GM12801 (cell line): ENCODE measurements around the gene TBC1D10B.

Experiments
- TF ChIP-seq, protein P1 (sequence below): IDR thresholded peaks from one replicate; pipeline ENCODE4 v1.5.1; 2011; ENCODE audit warnings: control low read depth; ENCODE audit not compliant: insufficient read length; ENCODE audit errors: extremely low read depth

Gene TBC1D10B

DNA sequence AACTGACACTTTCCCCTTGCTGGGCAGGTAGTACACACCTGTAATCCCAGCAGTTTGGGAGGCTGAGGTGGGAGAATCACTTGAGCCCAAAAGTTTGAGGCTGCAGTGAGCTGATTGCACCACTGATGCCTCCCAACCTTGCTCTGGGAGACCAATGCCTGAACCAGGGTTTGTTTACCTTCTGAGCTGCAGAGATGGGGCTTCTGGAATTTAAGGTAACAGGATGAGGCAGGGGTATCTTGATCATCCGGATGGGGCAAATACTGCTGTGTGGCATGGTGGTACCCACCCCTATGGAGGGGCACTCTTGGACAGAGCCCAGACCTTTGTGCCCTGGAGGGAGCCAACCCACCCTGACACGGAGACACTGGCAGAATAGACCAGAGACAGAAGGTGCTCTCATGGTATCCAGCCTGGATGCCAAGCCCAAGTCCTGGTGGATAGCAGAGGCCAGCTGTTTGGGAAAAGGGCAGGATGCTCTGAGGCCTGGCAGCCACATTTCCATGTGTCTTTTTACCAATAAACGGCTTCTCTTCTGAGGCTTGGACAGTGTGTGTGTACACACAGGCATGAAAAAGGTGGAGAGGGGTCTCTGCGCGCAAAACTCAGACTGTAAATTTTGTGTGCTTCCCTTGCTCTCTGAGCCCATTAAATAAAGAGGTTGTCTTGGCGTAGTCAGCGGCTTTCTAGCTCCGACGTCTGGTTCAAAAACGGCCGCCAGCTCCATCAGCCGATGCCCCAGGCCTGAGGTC lies 29.3 kb upstream of the TBC1D10B start:
- TF ChIP-seq, protein P1, sequence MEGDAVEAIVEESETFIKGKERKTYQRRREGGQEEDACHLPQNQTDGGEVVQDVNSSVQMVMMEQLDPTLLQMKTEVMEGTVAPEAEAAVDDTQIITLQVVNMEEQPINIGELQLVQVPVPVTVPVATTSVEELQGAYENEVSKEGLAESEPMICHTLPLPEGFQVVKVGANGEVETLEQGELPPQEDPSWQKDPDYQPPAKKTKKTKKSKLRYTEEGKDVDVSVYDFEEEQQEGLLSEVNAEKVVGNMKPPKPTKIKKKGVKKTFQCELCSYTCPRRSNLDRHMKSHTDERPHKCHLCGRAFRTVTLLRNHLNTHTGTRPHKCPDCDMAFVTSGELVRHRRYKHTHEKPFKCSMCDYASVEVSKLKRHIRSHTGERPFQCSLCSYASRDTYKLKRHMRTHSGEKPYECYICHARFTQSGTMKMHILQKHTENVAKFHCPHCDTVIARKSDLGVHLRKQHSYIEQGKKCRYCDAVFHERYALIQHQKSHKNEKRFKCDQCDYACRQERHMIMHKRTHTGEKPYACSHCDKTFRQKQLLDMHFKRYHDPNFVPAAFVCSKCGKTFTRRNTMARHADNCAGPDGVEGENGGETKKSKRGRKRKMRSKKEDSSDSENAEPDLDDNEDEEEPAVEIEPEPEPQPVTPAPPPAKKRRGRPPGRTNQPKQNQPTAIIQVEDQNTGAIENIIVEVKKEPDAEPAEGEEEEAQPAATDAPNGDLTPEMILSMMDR: no peak

DNA sequence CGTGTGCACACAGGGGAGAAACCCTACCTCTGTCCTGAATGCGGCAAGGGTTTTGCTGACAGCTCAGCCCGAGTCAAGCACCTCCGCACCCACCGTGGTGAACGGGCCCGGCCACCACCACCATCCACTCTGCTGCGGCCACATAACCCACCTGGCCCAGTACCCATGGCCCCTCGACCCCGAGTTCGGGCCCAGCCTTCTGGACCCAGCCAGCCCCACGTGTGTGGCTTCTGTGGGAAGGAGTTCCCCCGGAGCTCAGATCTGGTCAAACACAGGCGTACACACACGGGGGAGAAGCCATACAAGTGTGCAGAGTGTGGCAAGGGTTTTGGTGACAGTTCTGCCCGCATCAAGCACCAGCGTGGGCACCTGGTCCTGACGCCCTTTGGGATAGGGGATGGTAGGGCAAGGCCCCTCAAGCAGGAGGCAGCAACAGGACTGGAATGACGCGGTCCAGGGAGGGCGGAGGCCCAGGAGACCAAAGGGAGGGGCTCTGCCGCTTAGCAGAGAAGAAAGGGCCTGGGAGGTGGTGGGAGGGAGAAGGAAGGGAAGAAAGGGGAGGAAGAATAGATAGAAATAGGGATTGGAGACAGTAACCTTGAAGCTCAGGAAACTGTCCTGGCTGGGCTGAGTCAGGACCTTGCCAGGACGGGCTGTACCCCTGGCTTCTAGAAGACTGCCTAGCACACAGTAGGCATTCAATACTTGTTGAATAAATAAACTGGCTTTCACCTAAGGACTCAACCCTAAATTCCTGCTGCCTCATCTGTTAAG lies 28.6 kb upstream of the TBC1D10B start:
- TF ChIP-seq, protein P1: no peak

DNA sequence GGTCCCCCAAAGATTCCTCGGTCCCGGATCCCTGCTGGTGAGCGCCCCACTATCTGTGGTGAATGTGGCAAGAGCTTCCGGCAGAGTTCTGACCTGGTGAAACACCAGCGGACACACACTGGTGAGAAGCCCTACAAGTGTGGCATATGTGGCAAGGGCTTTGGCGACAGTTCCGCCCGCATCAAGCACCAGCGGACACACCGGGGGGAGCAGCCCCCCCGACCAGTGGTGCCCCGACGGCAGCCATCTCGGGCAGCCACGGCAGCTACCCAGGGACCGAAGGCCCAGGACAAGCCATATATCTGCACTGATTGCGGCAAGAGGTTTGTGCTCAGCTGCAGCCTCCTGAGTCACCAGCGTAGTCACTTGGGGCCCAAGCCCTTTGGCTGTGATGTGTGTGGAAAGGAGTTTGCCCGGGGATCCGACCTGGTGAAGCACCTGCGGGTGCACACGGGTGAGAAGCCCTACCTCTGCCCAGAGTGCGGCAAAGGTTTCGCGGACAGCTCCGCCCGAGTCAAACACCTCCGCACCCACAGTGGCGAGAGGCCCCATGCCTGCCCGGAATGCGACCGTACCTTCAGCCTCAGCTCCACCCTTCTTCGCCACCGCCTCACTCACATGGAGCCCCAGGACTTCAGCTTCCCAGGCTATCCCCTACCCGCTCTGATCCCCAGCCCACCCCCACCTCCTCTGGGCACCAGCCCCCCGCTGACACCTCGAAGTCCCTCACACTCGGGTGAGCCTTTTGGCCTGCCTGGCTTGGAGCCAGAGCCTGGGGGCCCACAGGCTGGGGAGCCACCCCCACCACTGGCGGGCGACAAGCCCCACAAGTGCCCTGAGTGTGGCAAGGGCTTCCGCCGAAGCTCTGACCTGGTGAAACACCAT lies 27.7 kb upstream of the TBC1D10B start:
- TF ChIP-seq, protein P1: no peak

DNA sequence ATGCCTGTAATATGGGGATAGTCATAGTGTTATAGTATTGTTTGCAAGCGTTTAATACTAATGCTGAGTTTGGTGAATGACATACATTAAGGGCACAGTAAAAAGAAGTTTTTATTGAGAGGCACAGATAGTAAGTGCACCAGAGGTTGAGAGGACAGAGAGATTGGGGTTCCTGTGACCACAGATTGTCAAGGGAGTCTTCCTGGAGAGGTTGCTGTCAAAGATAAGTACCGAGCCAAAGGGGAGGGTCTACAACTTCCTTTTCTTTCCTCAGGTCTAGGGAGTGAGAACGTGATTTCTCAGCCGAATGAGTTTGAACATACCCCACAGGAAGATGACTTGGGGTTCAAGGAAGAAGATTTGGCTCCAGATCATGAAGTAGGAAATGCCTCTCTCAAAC lies 26.8 kb upstream of the TBC1D10B start:
- TF ChIP-seq, protein P1: no peak

DNA sequence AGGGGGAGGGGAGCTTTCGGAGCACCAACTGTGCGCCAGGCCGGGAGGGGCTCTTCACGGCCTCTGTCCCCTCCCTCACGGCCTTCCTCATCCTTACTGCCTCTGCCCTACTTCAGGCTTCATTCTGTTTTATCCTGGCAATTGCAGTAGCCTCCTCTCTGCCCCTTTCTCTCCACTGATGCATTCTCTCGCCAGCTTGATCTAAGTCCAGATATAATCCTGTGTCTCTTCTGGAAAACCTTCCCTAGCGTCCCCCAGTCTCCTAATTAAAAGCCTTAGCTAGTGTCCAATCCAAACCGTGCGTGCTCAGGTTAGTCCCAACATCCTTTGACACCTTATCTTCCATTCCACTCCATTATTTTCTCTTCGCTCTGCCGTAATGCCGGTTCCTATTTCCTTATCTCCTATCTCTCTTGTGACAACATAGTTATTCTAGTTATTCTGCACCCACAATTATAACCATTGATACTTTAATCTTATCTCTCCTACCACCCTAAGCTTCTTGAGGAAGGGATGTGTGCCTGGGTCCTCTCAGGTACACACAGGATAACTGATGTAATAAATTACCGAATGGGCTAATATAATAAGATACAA lies 25.8 kb upstream of the TBC1D10B start:
- TF ChIP-seq, protein P1: no peak

DNA sequence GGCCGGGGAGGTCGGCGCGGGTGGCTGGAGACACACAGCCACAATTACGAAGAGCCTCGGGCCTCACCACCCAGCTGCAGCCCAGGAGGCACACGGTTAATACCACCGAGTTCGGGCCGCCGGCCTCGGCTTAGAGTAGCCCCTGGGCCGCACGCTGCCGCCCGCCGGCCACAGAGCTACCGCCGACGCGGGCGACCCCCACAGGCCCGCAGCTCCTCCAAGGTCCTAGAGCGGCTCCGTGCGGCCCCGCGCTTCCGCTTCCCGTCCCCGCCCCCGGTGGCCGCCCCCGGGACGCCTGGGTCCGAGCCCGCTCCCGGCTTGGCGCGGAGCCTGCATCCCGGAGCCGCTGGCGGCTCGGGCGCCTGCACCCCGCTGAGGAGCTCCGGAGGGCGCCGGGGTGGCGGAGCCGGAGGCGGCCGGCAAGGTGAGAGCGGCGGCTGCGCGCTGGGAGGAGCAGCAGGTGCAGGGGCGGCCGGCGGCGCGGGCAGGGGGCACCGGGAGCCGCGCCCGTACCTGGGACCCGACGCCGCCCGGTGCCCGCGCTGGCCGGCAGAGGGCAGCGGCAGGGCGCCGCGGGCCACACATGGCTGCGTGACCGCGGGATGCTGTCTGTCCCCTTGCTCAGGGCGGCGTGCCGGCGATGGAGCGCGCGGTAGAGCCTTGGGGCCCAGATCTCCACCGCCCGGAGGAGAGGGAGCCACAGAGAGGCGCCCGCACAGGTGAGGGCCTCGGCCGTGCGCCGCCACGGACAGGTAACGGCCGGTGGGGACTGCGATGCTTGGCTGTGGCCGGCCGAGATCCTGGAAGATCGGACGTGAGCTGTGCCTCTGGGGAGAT lies 25.1 kb upstream of the TBC1D10B start, which contains the start of gene ZNF48:
Gene ZNF48, plus strand, starts transcription at position 266 of the 837 bp plus-strand sequence. Its CDS starts 375 bp downstream, at position 641.
- TF ChIP-seq, protein P1: no peak
